ENCODE data around the gene GSK3A.

GSK3A gene

DNA sequence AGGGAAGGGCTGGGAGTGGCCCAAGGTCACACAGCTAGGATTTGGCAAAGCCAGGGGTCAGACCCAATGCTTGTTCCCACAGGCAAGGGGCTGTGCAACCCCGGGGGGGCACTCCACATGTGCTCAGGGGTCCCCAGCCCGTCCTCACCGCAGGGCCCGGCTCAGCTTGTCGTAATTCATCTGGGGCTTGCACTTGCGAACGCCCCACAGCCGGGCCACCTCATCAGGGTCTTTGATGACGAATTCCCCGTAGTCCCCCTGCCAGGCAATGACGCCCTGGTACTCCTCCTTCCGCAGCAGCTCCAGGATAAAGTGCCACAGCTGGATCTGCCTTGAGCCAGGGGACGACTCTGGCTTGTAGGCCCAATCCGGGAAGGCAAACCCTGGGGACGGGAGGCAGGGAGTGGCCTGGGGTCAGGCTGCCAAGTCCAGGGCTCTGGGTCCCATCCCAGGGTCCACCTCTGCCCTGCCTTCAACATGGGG is 7.8 kb upstream of the GSK3A start:
- FAIRE-seq (no peak), DNase-seq (ENCODE audit: insufficient read length, low spot score) (no peak)
- TF ChIP-seq, protein P1, sequence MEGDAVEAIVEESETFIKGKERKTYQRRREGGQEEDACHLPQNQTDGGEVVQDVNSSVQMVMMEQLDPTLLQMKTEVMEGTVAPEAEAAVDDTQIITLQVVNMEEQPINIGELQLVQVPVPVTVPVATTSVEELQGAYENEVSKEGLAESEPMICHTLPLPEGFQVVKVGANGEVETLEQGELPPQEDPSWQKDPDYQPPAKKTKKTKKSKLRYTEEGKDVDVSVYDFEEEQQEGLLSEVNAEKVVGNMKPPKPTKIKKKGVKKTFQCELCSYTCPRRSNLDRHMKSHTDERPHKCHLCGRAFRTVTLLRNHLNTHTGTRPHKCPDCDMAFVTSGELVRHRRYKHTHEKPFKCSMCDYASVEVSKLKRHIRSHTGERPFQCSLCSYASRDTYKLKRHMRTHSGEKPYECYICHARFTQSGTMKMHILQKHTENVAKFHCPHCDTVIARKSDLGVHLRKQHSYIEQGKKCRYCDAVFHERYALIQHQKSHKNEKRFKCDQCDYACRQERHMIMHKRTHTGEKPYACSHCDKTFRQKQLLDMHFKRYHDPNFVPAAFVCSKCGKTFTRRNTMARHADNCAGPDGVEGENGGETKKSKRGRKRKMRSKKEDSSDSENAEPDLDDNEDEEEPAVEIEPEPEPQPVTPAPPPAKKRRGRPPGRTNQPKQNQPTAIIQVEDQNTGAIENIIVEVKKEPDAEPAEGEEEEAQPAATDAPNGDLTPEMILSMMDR (IDR thresholded peaks at IDR 0.05; ENCODE audit: insufficient read depth, missing control alignments), result no peak

DNA sequence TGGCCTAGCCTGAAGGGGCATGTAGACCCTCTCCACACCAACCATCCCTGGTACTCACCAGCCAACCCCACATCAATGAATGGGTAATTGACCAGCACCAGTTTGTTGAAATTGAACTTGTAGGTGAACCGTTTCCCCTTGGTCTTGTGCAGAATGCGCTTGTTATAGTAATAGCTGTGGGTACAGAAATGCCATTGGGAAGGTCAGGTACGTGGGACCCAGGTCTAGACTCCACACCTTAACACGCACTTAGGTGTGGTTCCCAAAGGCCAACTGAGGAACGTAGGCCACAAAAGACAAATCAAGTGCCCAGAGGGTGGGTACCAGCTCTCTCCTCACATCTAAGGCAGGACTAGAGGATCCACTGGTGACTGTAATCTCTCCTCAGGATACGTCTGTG is 7.4 kb upstream of the GSK3A start:
- DNase-seq (ENCODE audit: insufficient read length, low spot score), result no peak
- TF ChIP-seq, protein P1 (IDR thresholded peaks at IDR 0.05; ENCODE audit: insufficient read depth, missing control alignments), result no peak
- no peak for FAIRE-seq

DNA sequence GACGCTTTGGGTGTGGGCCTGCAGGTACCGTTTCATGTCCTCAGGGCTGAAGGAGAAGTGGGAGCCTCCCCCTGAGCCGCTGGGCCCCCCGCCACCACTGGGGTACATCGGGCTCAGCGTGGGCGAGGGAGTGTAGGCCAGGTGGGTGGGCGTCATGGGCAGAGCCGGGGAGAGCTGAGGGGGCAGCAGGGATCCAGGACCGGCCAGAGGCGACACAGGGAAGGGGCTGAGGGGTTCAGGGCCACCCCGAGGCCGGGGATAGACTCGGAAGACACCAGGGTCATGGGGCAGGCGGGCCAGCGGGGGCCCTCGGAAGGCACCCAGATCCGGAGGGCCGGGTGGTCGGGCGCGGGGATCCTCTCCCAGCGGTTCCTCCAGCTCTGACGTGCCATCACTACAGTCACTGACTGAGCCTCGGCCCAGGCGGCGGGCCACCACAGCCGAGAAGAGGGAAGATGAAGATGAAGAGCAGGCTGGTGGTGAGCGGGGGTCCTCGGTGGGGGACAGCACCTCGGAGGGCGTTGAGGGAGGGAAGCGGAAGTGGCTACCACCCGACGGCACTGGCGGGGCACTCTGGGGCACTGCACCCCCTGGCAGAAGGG is 6.8 kb upstream of the GSK3A start:
- TF ChIP-seq, protein P1 (IDR thresholded peaks at IDR 0.05; ENCODE audit: insufficient read depth, missing control alignments), result no peak
- DNase-seq (ENCODE audit: insufficient read length, low spot score) (no peak), FAIRE-seq (no peak)

DNA sequence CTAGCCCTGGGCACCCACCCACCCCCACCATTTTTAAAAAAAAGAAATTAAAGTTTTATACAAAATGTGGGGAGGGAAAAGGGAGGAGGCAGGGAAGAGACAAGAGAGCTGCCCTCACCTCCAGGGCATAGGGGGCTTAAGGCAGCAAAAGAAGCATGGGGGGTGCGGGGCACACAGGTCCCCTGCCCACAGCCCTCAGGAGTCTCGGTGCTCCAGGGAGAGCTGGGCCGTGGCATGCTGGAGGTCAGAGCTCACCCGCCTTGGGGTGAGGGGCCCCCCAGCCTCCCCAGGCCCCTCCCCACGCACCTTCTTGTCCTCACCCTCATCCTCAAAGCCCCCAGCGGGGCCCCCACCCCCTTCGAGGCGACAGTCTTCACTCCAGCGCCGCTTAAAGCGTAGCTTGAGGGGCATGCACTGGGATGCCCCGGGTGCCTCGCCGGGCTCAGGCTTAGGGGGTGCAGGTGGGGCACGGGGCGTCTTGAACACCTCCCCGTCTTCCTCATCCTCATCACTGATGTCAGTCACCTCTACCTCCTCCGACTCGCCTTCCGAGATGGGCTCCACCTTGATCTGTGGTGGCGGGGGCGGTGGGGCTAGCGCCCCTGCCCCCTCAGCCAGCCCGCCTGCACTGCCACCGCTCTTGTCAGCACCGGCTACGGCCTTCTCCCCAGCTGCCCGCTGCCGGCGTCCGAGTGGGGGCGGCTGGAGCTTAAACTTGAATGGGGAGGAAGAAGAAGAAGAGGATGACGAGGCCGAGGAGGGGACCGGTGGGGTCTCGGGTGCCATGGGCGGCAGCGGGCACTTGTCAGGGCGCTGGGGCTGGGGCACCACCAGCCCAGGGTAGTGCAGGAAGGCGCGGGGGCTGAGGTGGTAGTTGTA is 6.1 kb upstream of the GSK3A start:
- FAIRE-seq (no peak), DNase-seq (ENCODE audit: insufficient read length, low spot score) (no peak)
- TF ChIP-seq, protein P1 (IDR thresholded peaks at IDR 0.05; ENCODE audit: insufficient read depth, missing control alignments), result no peak

DNA sequence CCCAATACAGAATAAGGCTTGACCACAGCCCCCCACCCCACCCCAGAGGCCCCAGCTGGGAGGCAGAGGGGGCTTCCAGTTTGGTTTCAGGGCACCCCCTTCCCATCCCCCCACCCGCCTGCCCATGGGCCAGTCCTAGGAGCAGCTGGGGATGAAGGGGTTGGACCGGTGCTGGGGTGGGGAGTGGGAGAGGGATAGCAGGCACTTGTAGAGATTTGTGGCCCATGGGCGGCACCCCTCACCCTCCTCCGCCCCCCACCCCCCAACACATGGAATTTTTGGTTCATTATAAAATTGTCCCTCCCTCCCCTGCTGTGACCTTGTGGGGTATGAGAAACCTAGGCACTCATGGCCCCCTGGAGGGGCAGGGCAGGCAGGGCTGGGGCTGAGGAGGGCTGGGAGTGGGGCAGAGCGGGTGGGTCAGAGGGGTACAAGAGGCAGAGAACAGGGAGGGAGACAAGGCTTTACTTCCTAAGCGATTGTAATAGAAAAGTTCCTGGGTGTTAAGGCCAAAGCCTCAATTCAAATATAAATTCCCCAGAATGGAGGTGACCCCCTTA is 5.3 kb upstream of the GSK3A start:
- no peak for DNase-seq (ENCODE audit: insufficient read length, low spot score)
- no peak for FAIRE-seq
- TF ChIP-seq, protein P1 (IDR thresholded peaks at IDR 0.05; ENCODE audit: insufficient read depth, missing control alignments), result no peak

DNA sequence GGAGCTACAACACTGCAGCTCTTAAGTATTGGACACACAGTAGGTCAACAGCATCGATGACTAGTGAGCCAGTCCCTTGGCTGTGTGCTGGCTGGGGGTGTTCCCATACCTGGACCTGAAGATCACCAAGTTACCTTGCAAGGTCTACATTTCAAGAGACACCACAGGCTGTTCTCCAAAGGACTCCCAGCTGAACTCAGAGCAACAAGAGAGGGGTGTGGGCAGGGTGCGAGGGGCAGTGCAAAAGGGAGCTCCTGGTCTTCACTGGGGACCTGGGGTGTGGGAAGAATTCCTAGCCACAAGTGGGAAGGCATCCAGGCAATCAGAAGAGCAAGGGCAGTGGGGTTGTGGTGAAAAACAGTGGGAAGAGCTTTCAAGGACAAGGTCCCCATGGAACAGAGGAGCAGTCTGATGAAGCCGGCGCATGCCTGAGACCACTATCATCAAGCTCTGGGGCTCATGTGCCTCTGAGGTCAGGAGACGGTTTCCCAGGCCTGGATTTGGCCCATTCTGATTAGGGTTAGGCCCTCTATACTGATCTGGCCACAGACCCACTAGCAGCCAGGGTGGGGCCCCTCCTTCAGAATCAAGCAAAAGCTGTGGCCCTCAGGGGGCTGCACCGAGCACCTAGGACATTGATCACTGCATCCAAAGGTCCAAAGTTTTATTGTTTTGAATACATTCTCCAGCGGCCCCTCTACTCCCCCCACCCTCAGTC is 4.7 kb upstream of the GSK3A start:
- TF ChIP-seq, protein P1 (IDR thresholded peaks at IDR 0.05; ENCODE audit: insufficient read depth, missing control alignments), result no peak
- DNase-seq (ENCODE audit: insufficient read length, low spot score), result no peak
- no peak for FAIRE-seq

All from D721Med (cell line).